Thyroid gland (tissue), 4 donors: Measurements from ENCODE around the gene MED9.

ENCODE experiments used
- CTCF ChIP-seq, 6 experiments: fragments of 200-600 bp in 3 of 6; fragments of 450-650 bp in 3 of 6; sonication (generic) in 3 of 6; IDR thresholded peaks; one replicate each; pipeline ENCODE4 v1.5.1; 2016 to 2019; ENCODE audit warnings: antibody characterized with exemption in 6 of 6, mild to moderate bottlenecking in 2 of 6, inconsistent platforms in 1 of 6, moderate library complexity in 1 of 6
- POLR2A ChIP-seq, 2 donors: fragments of 450-650 bp; IDR thresholded peaks; one replicate each; pipeline ENCODE4 v1.6.1; 2017; ENCODE audit warnings: antibody characterized with exemption in 2 of 2, mild to moderate bottlenecking in 2 of 2, moderate library complexity in 1 of 2

- TF ChIP-seq CTCF (IDR thresholded peaks at IDR 0.05) (no peak), POLR2A (IDR thresholded peaks at IDR 0.05) (no peak)
These were observed 28.9 kb downstream of the MED9 start for GRCh38 chr17:17505610-17506171.
